Fibroblast of lung (primary cell): ENCODE measurements around the gene CEP131. TPM values are rescaled to one million over a fixed set of nuclear protein-coding genes. Genes with fewer than 3 reads are reported as not detected.

Experiments
- DNase-seq, 2 donors: peaks; one replicate each; pipeline versions ENCODE4 v3.0.0 to v3.0.0-alpha.2; 2010; ENCODE audit warnings: low read depth in 2 of 2
- H2AFZ ChIP-seq: 2 replicates; pipeline ENCODE4 v1.5.1; 2012; ENCODE audit warnings: low read length, control low read depth, inconsistent platforms
- H3K27ac ChIP-seq: 2 replicates; pipeline ENCODE4 v1.5.1; 2011; ENCODE audit warnings: low read length, control low read depth; ENCODE audit not compliant: insufficient read depth
- H3K27me3 ChIP-seq: 2 replicates; pipeline ENCODE4 v1.5.1; 2011; ENCODE audit warnings: mild to moderate bottlenecking, low read length; ENCODE audit not compliant: control insufficient read depth, insufficient read depth
- H3K36me3 ChIP-seq: 2 replicates; pipeline ENCODE4 v1.5.1; 2011; ENCODE audit warnings: low read length; ENCODE audit not compliant: control insufficient read depth, insufficient read depth
- H3K4me1 ChIP-seq: 2 replicates; pipeline ENCODE4 v1.5.1; 2011; ENCODE audit warnings: low read length; ENCODE audit not compliant: control insufficient read depth, insufficient read depth; ENCODE audit errors: extremely low read depth
- H3K4me2 ChIP-seq: 2 replicates; pipeline ENCODE4 v1.5.1; 2011; ENCODE audit warnings: low read length, control low read depth; ENCODE audit not compliant: insufficient read depth; ENCODE audit errors: extremely low read depth
- H3K4me3 ChIP-seq, 4 experiments: fragments of 200-600 bp in 1 of 4; sonication (generic) in 1 of 4; replicated peaks in 1 of 4; 2 replicates each; pipeline ENCODE4 v1.5.1; 2011 to 2016; ENCODE audit warnings: low read length in 4 of 4, low read depth in 3 of 4, mild to moderate bottlenecking in 3 of 4, control low read depth in 2 of 4, inconsistent platforms in 1 of 4, mixed read lengths in 1 of 4; ENCODE audit not compliant: insufficient read depth in 1 of 4; ENCODE audit errors: control extremely low read depth in 1 of 4
- H3K79me2 ChIP-seq: 2 replicates; pipeline ENCODE4 v1.5.1; 2012; ENCODE audit warnings: mild to moderate bottlenecking, low read length, inconsistent platforms; ENCODE audit not compliant: control insufficient read depth, insufficient read depth
- H3K9ac ChIP-seq: 2 replicates; pipeline ENCODE4 v1.5.1; 2011; ENCODE audit warnings: mild to moderate bottlenecking, low read length, control low read depth; ENCODE audit not compliant: insufficient read depth
- H3K9me3 ChIP-seq: 2 replicates; pipeline ENCODE4 v1.5.1; 2012; ENCODE audit warnings: low read depth, low read length; ENCODE audit not compliant: control insufficient read depth, insufficient read depth
- H4K20me1 ChIP-seq: 2 replicates; pipeline ENCODE4 v1.5.1; 2011; ENCODE audit warnings: low read length; ENCODE audit not compliant: control insufficient read depth, insufficient read depth; ENCODE audit errors: extremely low read depth
- CTCF ChIP-seq, 2 donors: IDR thresholded peaks in 1 of 2; conservative IDR thresholded peaks in 1 of 2; 1 replicate in 1 of 2; 2 replicates in 1 of 2; pipeline ENCODE4 v1.5.1; 2011 to 2012; ENCODE audit warnings: low read length in 2 of 2, control low read depth in 1 of 2, inconsistent platforms in 1 of 2, low read depth in 1 of 2, mild to moderate bottlenecking in 1 of 2
- EZH2 ChIP-seq: IDR thresholded peaks from 2 replicates; pipeline ENCODE4 v1.5.1; 2012; ENCODE audit warnings: low read length, control low read depth, mild to moderate bottlenecking; ENCODE audit errors: missing control alignments
- polyA plus RNA-seq, 2 donors: library from polyadenylated mRNA; depleted of rRNA in 1 of 2; stranded (reverse) in 1 of 2; unstranded in 1 of 2; fragments of >200 nt; gene quantifications; 2 replicates each; pipeline ENCODE4 v1.2.1, GENCODE V29; 2011 to 2012; ENCODE audit warnings: missing spikeins in 1 of 2
- total RNA-seq: library from RNA; depleted of rRNA; stranded (reverse); fragments of >200 nt; gene quantifications from 2 replicates; pipeline ENCODE4 v1.2.1, GENCODE V29; 2014

CEP131 gene
- total and polyA plus RNA-seq, 2 donors (not counting 1 experiment from before 2014, with no cell fraction given) = 2.0 to 7.4 TPM

DNA sequence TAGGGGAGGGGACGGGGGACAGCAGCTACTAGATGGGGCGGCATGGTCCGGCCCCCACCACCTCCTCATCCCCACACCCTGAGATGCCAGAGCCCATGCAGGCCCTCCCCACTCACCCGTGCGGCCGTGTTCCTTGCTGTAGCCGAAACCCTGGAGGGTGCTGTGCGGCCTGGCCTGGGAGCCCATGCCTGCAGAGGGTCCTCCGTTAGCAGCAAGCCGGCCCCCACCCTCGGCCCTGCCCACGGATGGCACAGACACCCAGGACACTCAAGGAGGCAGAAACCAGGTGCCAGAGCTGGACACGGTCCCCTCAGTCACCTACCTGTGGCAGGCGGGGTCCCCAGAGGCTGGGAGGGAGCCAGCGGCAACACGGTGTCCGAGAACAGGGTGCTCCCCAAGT is 10.6 kb upstream of the CEP131 start:
- Histone ChIP-seq H3K36me3 (peaks cover 15% of the 10 kb centered on the region), H3K27me3 (no peaks in the 10 kb centered on the region), H3K4me2 (no peak overlapping the region), H3K27ac (no peak overlapping the region), H4K20me1 (no peaks in the 10 kb centered on the region), H3K4me3 (no peak overlapping the region), H3K9ac (no peak overlapping the region), H3K9me3 (no peaks in the 10 kb centered on the region), H2AFZ (no peak overlapping the region), H3K79me2 (peaks cover 13% of the 10 kb centered on the region), H3K4me1 (peaks cover 2% of the 10 kb centered on the region)
- TF ChIP-seq CTCF (conservative IDR thresholded peaks at IDR 0.05 in 1 of 2, IDR thresholded peaks at IDR 0.05 in 1 of 2; ENCODE audit: low read depth in 1 of 2, low read length in 2 of 2) = no peak
- no peak for DNase-seq

- Histone ChIP-seq H3K27ac (no peak overlapping the region), H3K9ac (no peak overlapping the region), H3K79me2 (peaks cover 7% of the 10 kb centered on the region), H3K27me3 (no peaks in the 10 kb centered on the region), H3K4me1 (peaks cover 2% of the 10 kb centered on the region), H3K4me3 (no peak overlapping the region), H3K9me3 (no peaks in the 10 kb centered on the region), H4K20me1 (no peaks in the 10 kb centered on the region), H3K4me2 (no peak overlapping the region), H3K36me3 (peaks cover 15% of the 10 kb centered on the region), H2AFZ (no peak overlapping the region)
- TF ChIP-seq EZH2 (no peak), CTCF (conservative IDR thresholded peaks at IDR 0.05 in 1 of 2, IDR thresholded peaks at IDR 0.05 in 1 of 2; ENCODE audit: low read depth in 1 of 2, low read length in 2 of 2) (no peak)
- no peak for DNase-seq
Measured at GRCh38 chr17:81232616-81233241, 10.0 kb upstream of the CEP131 start.

GRCh38 chr17:81231766-81232581 is 9.2 kb upstream of the CEP131 start:
- Histone ChIP-seq H4K20me1 (no peaks in the 10 kb centered on the region), H3K9me3 (no peaks in the 10 kb centered on the region), H3K9ac (no peak overlapping the region), H3K27me3 (no peaks in the 10 kb centered on the region), H2AFZ (no peak overlapping the region), H3K4me2 (no peak overlapping the region), H3K4me1 (peaks cover under 1% of the 10 kb centered on the region), H3K79me2 (no peaks in the 10 kb centered on the region), H3K36me3 (peaks cover 15% of the 10 kb centered on the region), H3K4me3 (no peak overlapping the region), H3K27ac (no peak overlapping the region)
- no peak for DNase-seq
- TF ChIP-seq CTCF (conservative IDR thresholded peaks at IDR 0.05 in 1 of 2, IDR thresholded peaks at IDR 0.05 in 1 of 2; ENCODE audit: low read depth in 1 of 2, low read length in 2 of 2) (no peak), EZH2 (no peak)
